Measurements from ENCODE around the gene SLFN12L. TPM values are rescaled to one million over a fixed set of nuclear protein-coding genes. Genes with fewer than 3 reads are reported as not detected.
A peak's percentile ranks its signal among the peaks of the same experiment; 100 is the strongest.

The SLFN12L gene
- total RNA-seq, 2 experiments from 2014 or later: 34.5 to 39.0 TPM

GRCh38 chr17:35432176-35433074 lies 105.1 kb downstream of the SLFN12L start, which contains the start of gene SLFN12:
Gene SLFN12 (minus strand): TSS chr17:35432500. CDS start chr17:35423028, 9,472 bp downstream.
- CTCF ChIA-PET: interaction anchor here (1.8 kb wide), 1 partner anchor 101 kb away, joined by 7 read pairs; no protein-coding TSS in a partner anchor
- DNase-seq: peak; percentile 61
- H3K4me3 Mint-ChIP-seq: peak within 1 kb of the TSS; percentile 87
- no peaks in the 10 kb centered on the region for H3K36me3 Mint-ChIP-seq
- POLR2A ChIA-PET: interaction anchor here (1.0 kb wide), 2 partner anchors 59 to 134 kb away, joined by 3 to 4 read pairs; partner anchors contain the start of gene SLFN11
- intact Hi-C loops (cut with micrococcal nuclease): loop anchor here (1.0 to 2.0 kb wide), 5 partner anchors 16 to 188 kb away; partner anchors contain the start of genes SLFN11 and SLFN13
- H3K9me3 Mint-ChIP-seq: no peaks in the 10 kb centered on the region
- no peaks in the 10 kb centered on the region for H3K27me3 Mint-ChIP-seq
- H3K27ac Mint-ChIP-seq: peak within 1 kb of the TSS; percentile 84
- peaks cover 41% of the 10 kb centered on the region for H3K4me1 Mint-ChIP-seq (ENCODE audit: low read depth)

DNA sequence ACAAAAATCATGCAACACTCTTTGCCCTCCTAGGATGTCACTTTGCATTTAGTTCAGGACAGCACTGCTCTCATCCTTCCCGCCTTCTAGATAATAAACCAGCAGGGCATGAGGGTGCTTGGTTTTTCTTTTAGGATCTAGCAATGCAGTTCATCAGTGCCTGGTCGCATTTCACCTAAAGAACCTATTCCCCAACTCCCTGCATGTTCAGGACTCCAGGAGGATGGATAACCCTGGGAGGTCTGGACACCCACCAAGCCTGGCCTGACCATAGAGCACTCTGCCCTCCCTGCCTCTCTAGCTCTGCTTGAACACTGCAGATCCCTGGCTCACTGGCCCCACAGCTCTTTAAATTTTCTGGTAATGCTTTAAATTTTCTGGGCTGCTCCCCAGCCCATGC lies 107.8 kb downstream of the SLFN12L start:
- no peak overlapping the region for H3K27ac Mint-ChIP-seq
- CTCF ChIA-PET: interaction anchor here (1.0 kb wide), 1 partner anchor 104 kb away, joined by 3 read pairs; no protein-coding TSS in a partner anchor
- intact Hi-C loops (cut with micrococcal nuclease): loop anchor here (5.0 kb wide), 1 partner anchor 33 kb away; no protein-coding TSS in a partner anchor

DNA sequence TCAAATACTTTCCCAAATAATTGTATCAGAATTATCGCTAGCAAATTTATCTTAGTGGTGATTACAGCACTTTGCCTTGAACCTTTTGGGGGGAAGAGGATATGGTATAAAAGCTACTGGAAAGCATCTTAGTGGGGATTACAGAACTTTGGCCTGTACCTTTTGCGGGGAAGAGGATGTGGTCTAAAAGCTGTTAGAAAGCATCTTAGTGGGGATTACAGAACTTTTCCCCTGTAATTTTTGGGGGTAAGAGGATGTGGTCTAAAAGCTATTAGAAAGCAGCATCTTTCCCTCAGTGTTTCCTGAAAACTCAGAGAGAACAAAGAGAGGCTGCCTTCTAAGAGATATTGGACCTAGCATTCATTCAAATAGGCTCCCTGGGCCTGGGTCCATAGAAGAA lies 109.2 kb downstream of the SLFN12L start:
- DNase-seq: no peak
- intact Hi-C loops (cut with micrococcal nuclease): loop anchor here (5.0 kb wide), 1 partner anchor 34 kb away; no protein-coding TSS in a partner anchor
- ChIA-PET CTCF (interaction anchor here (1.6 kb wide), 1 partner anchor 115 kb away, joined by 4 read pairs; no protein-coding TSS in a partner anchor), POLR2A (no interaction called here)
- no peaks in the 10 kb centered on the region for H3K36me3 Mint-ChIP-seq
- H3K4me1 Mint-ChIP-seq (ENCODE audit: low read depth): peaks cover 32% of the 10 kb centered on the region
- H3K4me3 Mint-ChIP-seq: no peak overlapping the region
- H3K27ac Mint-ChIP-seq: no peak overlapping the region
- no peaks in the 10 kb centered on the region for H3K9me3 Mint-ChIP-seq
- H3K27me3 Mint-ChIP-seq: no peaks in the 10 kb centered on the region

More for the DNA sequence above, 107.8 kb downstream of the SLFN12L start:
- POLR2A ChIA-PET: no interaction called here
- DNase-seq: no peak
- Mint-ChIP-seq H3K9me3 (no peaks in the 10 kb centered on the region), H3K36me3 (no peaks in the 10 kb centered on the region), H3K4me3 (no peak overlapping the region), H3K27me3 (no peaks in the 10 kb centered on the region), H3K4me1 (ENCODE audit: low read depth) (peaks cover 41% of the 10 kb centered on the region)

GRCh38 chr17:35423761-35424160 lies 113.7 kb downstream of the SLFN12L start:
- Mint-ChIP-seq H3K4me3 (no peak overlapping the region), H3K4me1 (ENCODE audit: low read depth) (peaks cover 11% of the 10 kb centered on the region), H3K9me3 (no peaks in the 10 kb centered on the region), H3K36me3 (peaks cover 5% of the 10 kb centered on the region), H3K27ac (no peak overlapping the region), H3K27me3 (no peaks in the 10 kb centered on the region)
- ChIA-PET POLR2A (no interaction called here), CTCF (no interaction called here)
- intact Hi-C loops (cut with micrococcal nuclease): no loop called here
- DNase-seq: no peak

Other genes starting within 250 kb of the SLFN12L start
- 10 to 100 TPM; 64.8 to 68.8 TPM for gene SLFN11, start 164.1 kb downstream of the SLFN12L start, total RNA-seq
- 10 to 100 TPM in 1 of 2 experiments, 1 to 10 TPM in 1; 10.0 to 10.7 TPM for gene SLFN12, start 105.2 kb downstream of the SLFN12L start, total RNA-seq
- gene SLFN13, start 88.9 kb downstream of the SLFN12L start, total RNA-seq: 10 to 100 TPM; 46.0 to 48.7 TPM
- not detected for gene SLFN14, start 23.1 kb upstream of the SLFN12L start, total RNA-seq
- gene PEX12, start 40.9 kb upstream of the SLFN12L start, total RNA-seq: 1 to 10 TPM; 4.9 to 6.0 TPM
- 100 to 1,000 TPM; 187 to 192 TPM for gene AP2B1, start 49.6 kb upstream of the SLFN12L start, total RNA-seq
- gene RASL10B, start 194.0 kb upstream of the SLFN12L start, total RNA-seq: under 1 TPM; 0.26 to 0.73 TPM
- gene GAS2L2, start 215.6 kb upstream of the SLFN12L start, total RNA-seq: not detected
- not detected for gene C17orf50, start 223.2 kb upstream of the SLFN12L start, total RNA-seq

All from activated CD4-positive, alpha-beta memory T cell treated with anti-CD3 and anti-CD28 coated beads for 36 hours (primary cell).